NT2/D1 (cell line): ENCODE results near the gene PPP3R1.

Experiments used
- SUZ12 ChIP-seq: IDR thresholded peaks from 2 replicates; pipeline ENCODE4 v1.6.1; 2011; ENCODE audit not compliant: insufficient read length, insufficient read depth; ENCODE audit errors: extremely low read depth
- YY1 ChIP-seq: IDR thresholded peaks from 2 replicates; pipeline ENCODE4 v1.6.1; 2011; ENCODE audit not compliant: insufficient read length, insufficient read depth
- ZNF274 ChIP-seq: IDR thresholded peaks from 2 replicates; pipeline ENCODE4 v1.6.1; 2011; ENCODE audit warnings: mild to moderate bottlenecking, low read depth, low read length

- TF ChIP-seq ZNF274 (no peak), SUZ12 (no peak), YY1 (no peak)
These were observed 21.3 kb downstream of the PPP3R1 start for GRCh38 chr2:68231061-68231372.
